Activated CD8-positive, alpha-beta memory T cell treated with anti-CD3 and anti-CD28 coated beads, Interleukin-2, amount 10 ng/mL, durations not matched to agents 7 days and 5 days (primary cell): ENCODE data around the gene MYO15A. TPM values are rescaled to one million over a fixed set of nuclear protein-coding genes. Genes with fewer than 3 reads are reported as not detected.

ENCODE experiments used
- total RNA-seq, 2 experiments: library from RNA; stranded (reverse); gene quantifications; one replicate each; pipeline ENCODE4 v1.2.3, GENCODE V29; 2021

The MYO15A gene
- total RNA-seq, 2 experiments from 2014 or later = 0.82 to 1.2 TPM

Other genes starting within 250 kb of the MYO15A start
- gene TOM1L2, start 136.4 kb upstream of the MYO15A start, total RNA-seq = 10 to 100 TPM; 19.8 to 33.0 TPM
- gene DRC3, start 135.9 kb upstream of the MYO15A start, total RNA-seq = not detected
- gene ATPAF2, start 69.6 kb upstream of the MYO15A start, total RNA-seq = 10 to 100 TPM; 32.1 to 33.4 TPM
- 10 to 100 TPM in 1 of 2 experiments, 1 to 10 TPM in 1; 8.7 to 11.0 TPM for gene GID4, start 69.3 kb upstream of the MYO15A start, total RNA-seq
- 10 to 100 TPM; 54.5 to 57.0 TPM for gene DRG2, start 20.8 kb upstream of the MYO15A start, total RNA-seq
- gene ALKBH5, start 75.1 kb downstream of the MYO15A start, total RNA-seq = 100 to 1,000 TPM; 111 to 126 TPM
- 10 to 100 TPM; 23.8 to 24.8 TPM for gene LLGL1, start 116.9 kb downstream of the MYO15A start, total RNA-seq
- gene FLII, start 150.0 kb downstream of the MYO15A start, total RNA-seq = 100 to 1,000 TPM; 338 to 357 TPM
- gene MIEF2, start 151.9 kb downstream of the MYO15A start, total RNA-seq = 1 to 10 TPM; 8.4 to 10.0 TPM
- 10 to 100 TPM; 75.9 to 78.4 TPM for gene TOP3A, start 206.2 kb downstream of the MYO15A start, total RNA-seq
- 10 to 100 TPM; 27.5 to 31.3 TPM for gene SMCR8, start 206.5 kb downstream of the MYO15A start, total RNA-seq